ENCODE results near the gene IGSF3. TPM values are rescaled to one million over a fixed set of nuclear protein-coding genes. Genes with fewer than 3 reads are reported as not detected.

IGSF3 gene
- total RNA-seq, 4 donors from 2014 or later = 0.25 to 1.2 (median 0.72) TPM

DNA sequence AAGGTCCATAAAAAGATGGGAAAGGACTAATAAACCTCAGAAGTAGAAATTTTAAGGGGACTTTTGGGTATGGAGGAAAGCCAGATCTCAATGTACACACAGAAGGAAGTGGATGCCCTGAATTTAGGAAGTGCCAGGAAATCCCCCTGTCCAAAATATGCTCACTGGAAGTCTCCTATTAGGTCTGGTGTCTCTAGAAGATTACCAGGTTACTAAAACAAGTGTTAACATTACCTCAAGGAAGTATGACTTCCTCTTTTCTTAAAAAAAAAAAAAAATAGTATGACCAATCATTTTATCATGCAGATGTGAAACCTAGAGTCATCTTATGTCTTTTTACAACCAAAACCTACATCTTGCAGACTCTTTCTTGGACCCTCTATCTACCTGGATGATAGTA is 127.4 kb downstream of the IGSF3 start:
- TF ChIP-seq POLR2A (IDR thresholded peaks at IDR 0.05) (no peak), CTCF (IDR thresholded peaks at IDR 0.05 in 4 of 5, conservative IDR thresholded peaks at IDR 0.05 in 1 of 5) (no peak)
- no peaks in the 10 kb centered on the region for H3K4me1 ChIP-seq
- H3K36me3 ChIP-seq = peaks cover 0 to 22% of the 10 kb centered on the region in 2 donors

DNA sequence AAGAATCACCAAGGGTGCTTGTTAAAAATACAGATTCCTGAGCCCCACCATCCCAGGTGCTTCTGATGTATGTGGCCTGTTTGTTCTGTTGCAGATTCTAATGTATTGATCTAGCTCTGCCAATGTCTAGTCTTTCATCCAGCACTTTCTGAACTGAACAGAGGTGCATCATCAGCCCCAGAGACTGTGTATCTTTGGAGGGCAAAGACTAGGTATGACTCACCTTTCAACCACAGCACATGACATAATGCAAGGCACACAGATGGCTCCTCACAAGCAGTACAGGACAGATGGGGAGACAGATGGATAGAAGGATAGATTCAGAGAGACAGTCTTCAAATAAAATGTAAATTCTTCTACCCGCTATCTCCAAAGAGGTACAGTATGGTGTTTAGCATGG is 129.0 kb downstream of the IGSF3 start:
- H3K36me3 ChIP-seq = peaks cover 0 to 28% of the 10 kb centered on the region in 2 donors
- no peak for ATAC-seq
- no peak for DNase-seq
- H3K4me1 ChIP-seq = no peaks in the 10 kb centered on the region
- intact Hi-C loops (cut with DNase I; ENCODE audit: low total_unique reads) = no loop called here
- H3K27me3 ChIP-seq = no peaks in the 10 kb centered on the region
- in situ Hi-C loops (cut with MboI; ENCODE audit: low sequenced_read_pairs in 4 of 4) = no loop called here
- H3K27ac ChIP-seq = no peak overlapping the region
- TF ChIP-seq POLR2A (IDR thresholded peaks at IDR 0.05) (no peak), CTCF (IDR thresholded peaks at IDR 0.05 in 4 of 5, conservative IDR thresholded peaks at IDR 0.05 in 1 of 5) (no peak)
- no peak overlapping the region for H3K4me3 ChIP-seq
- H3K9me3 ChIP-seq = no peaks in the 10 kb centered on the region

More for the DNA sequence above, 127.4 kb downstream of the IGSF3 start:
- no peak overlapping the region for H3K27ac ChIP-seq
- DNase-seq = no peak
- in situ Hi-C loops (cut with MboI; ENCODE audit: low sequenced_read_pairs in 4 of 4) = no loop called here
- no peaks in the 10 kb centered on the region for H3K27me3 ChIP-seq
- no peak overlapping the region for H3K4me3 ChIP-seq
- intact Hi-C loops (cut with DNase I; ENCODE audit: low total_unique reads) = no loop called here
- ATAC-seq = no peak
- H3K9me3 ChIP-seq = no peaks in the 10 kb centered on the region

DNA sequence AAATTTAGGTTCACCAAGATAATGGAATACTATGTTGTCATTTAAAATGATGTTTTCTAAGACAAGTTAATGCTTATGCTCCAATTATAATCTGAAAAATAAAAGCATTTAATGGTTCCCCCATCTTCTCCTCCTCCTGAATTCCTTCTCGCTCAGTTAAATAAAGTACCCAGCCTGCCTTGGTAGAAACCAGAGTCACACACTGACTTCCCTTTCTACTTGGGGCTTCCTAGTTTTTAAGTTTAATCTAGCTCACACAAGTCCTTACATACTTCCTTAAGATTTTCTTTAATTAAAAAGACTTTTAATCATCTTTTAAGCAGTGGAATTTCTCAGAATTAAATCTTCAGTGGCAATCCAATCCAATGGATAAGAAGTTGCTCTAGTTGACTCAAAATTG is 129.6 kb downstream of the IGSF3 start:
- no peaks in the 10 kb centered on the region for H3K27me3 ChIP-seq
- H3K27ac ChIP-seq = no peak overlapping the region
- TF ChIP-seq POLR2A (IDR thresholded peaks at IDR 0.05) = no peak
- no peak for TF ChIP-seq CTCF (IDR thresholded peaks at IDR 0.05 in 4 of 5, conservative IDR thresholded peaks at IDR 0.05 in 1 of 5)
- no peak for DNase-seq
- H3K4me1 ChIP-seq = no peaks in the 10 kb centered on the region
- no peak for ATAC-seq
- H3K36me3 ChIP-seq = peaks cover 0 to 26% of the 10 kb centered on the region in 2 donors
- in situ Hi-C loops (cut with MboI; ENCODE audit: low sequenced_read_pairs in 4 of 4) (no loop called here), intact Hi-C loops (cut with DNase I; ENCODE audit: low total_unique reads) (no loop called here)
- H3K4me3 ChIP-seq = no peak overlapping the region
- H3K9me3 ChIP-seq = no peaks in the 10 kb centered on the region

DNA sequence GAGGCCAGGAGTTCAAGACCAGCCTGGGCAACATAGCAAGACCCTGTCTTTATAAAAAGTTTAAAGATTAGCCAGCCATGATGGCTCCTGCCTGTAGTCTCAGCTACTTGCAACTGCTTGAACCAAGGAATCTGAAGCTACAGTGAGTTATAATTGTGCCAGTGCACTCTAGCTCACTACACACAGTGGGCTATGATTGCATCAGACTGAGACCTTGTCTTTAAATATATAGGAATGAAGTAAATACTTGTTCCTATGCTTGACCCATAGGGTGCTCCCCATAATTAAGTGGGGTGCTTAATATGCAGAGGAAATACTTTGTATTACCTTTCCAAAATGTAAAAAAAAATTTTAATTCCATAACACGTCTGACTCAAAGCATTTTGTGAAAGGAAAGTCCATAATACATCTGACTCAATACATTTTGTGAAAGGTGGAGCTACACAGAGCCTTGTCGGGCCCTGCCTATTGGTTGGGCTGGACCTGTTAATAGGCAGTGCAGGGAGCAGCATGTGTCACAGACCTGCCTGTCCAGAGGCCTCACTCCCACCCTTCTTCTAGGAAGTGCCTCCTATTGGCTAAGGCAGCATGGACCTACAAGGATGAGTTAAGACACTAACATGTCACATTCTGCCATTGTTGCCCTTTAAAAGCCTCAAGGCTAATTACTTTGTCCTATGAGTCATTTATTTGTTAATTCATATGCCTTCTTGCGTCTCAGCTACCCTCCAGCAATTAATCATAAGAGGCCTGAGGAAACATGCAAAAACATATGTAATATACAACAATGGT is 130.3 kb downstream of the IGSF3 start:
- no peak for TF ChIP-seq POLR2A (IDR thresholded peaks at IDR 0.05)
- no peak for TF ChIP-seq CTCF (IDR thresholded peaks at IDR 0.05 in 4 of 5, conservative IDR thresholded peaks at IDR 0.05 in 1 of 5)
- Histone ChIP-seq H3K9me3 (no peaks in the 10 kb centered on the region), H3K36me3 (peaks cover 0 to 25% of the 10 kb centered on the region in 2 donors), H3K27ac (no peak overlapping the region), H3K4me3 (no peak overlapping the region), H3K4me1 (no peaks in the 10 kb centered on the region), H3K27me3 (no peaks in the 10 kb centered on the region)
- no peak for ATAC-seq
- in situ Hi-C loops (cut with MboI; ENCODE audit: low sequenced_read_pairs in 4 of 4) = no loop called here
- intact Hi-C loops (cut with DNase I; ENCODE audit: low total_unique reads) = no loop called here
- DNase-seq = no peak

Measured in gastrocnemius medialis (tissue), 4 donors.